ENCODE results near the gene SORT1.

Gene SORT1

DNA sequence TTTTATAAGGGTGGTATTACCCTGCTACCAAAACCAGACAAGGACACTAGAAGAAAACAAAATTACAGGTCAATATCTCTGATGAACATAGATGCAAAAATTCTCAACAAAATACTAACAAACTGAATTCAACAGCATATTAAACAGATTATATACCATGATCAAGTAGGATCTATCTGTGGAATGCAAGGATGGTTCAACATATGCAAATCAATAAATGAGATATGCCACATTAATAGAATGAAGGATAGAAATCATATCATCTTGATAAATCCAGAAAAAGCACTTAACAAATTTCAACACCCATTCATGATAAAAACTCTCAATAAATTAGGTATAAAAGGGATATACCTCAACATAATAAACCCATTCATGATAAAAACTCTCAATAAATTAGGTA is 66.6 kb downstream of the SORT1 start:
- TF ChIP-seq, protein P1, sequence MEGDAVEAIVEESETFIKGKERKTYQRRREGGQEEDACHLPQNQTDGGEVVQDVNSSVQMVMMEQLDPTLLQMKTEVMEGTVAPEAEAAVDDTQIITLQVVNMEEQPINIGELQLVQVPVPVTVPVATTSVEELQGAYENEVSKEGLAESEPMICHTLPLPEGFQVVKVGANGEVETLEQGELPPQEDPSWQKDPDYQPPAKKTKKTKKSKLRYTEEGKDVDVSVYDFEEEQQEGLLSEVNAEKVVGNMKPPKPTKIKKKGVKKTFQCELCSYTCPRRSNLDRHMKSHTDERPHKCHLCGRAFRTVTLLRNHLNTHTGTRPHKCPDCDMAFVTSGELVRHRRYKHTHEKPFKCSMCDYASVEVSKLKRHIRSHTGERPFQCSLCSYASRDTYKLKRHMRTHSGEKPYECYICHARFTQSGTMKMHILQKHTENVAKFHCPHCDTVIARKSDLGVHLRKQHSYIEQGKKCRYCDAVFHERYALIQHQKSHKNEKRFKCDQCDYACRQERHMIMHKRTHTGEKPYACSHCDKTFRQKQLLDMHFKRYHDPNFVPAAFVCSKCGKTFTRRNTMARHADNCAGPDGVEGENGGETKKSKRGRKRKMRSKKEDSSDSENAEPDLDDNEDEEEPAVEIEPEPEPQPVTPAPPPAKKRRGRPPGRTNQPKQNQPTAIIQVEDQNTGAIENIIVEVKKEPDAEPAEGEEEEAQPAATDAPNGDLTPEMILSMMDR (IDR thresholded peaks at IDR 0.05): no peak
- Histone ChIP-seq H3K4me3 (ENCODE audit: low read depth in 1 of 2, low read length in 1 of 2) (no peak overlapping the region), H3K27ac (no peak overlapping the region)

DNA sequence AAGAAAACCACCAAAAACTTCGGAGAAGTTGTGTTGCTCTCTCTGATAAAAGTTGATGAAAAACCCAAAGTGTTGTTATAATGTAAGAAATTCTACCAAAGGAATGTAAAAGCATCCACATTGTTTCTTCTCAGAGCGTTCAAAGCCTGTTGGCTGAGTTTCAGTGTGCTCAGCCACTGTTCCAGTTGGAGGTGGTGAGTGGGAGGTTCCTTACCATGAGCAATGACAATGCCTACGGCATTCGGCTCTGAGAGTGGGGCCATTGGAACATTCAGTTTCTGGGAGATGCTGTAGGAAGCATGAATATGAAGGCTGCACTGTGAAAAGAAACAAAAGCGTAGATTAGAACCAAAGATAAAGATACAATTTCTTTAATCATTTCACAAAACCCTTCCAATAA is 70.4 kb downstream of the SORT1 start:
- TF ChIP-seq, protein P1 (IDR thresholded peaks at IDR 0.05): no peak
- no peak overlapping the region for H3K4me3 ChIP-seq (ENCODE audit: low read depth in 1 of 2, low read length in 1 of 2)
- H3K36me3 ChIP-seq: peaks cover 87% of the 10 kb centered on the region
- no peak overlapping the region for H3K27ac ChIP-seq
- H3K4me1 ChIP-seq (ENCODE audit: control insufficient read depth in 1 of 2, insufficient read depth in 1 of 2, low read depth in 1 of 2, low read length in 1 of 2): no peaks in the 10 kb centered on the region
- H3K9me3 ChIP-seq: peaks cover 5% of the 10 kb centered on the region
- no peaks in the 10 kb centered on the region for H3K27me3 ChIP-seq

More for the DNA sequence above, 66.6 kb downstream of the SORT1 start:
- H3K4me1 ChIP-seq (ENCODE audit: control insufficient read depth in 1 of 2, insufficient read depth in 1 of 2, low read depth in 1 of 2, low read length in 1 of 2): no peaks in the 10 kb centered on the region
- H3K9me3 ChIP-seq: peaks cover 5% of the 10 kb centered on the region
- no peaks in the 10 kb centered on the region for H3K27me3 ChIP-seq
- peaks cover 84% of the 10 kb centered on the region for H3K36me3 ChIP-seq

DNA sequence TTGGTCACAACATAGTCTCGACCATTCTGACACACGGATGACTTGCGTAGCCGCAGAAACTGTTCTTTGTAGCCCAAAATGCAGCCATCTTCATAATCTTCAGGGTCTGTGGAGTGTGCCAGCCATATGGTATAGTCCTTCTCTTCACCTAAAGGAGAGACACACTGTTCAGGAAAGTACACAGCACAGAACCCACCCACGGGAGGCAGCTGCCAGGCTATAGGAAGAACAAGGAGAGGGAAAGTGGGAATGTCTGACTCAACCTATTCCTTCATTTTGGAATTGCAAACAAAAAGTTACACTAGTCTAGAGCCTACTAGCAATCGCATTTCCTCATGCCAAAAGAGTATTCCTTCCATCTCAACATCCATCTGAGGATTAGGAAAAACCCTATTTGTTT is 74.7 kb downstream of the SORT1 start:
- Histone ChIP-seq H3K4me3 (ENCODE audit: low read depth in 1 of 2, low read length in 1 of 2) (no peak overlapping the region), H3K36me3 (peaks cover 98% of the 10 kb centered on the region), H3K4me1 (ENCODE audit: control insufficient read depth in 1 of 2, insufficient read depth in 1 of 2, low read depth in 1 of 2, low read length in 1 of 2) (no peaks in the 10 kb centered on the region), H3K27me3 (no peaks in the 10 kb centered on the region), H3K9me3 (no peaks in the 10 kb centered on the region), H3K27ac (no peak overlapping the region)
- TF ChIP-seq, protein P1 (IDR thresholded peaks at IDR 0.05): no peak

DNA sequence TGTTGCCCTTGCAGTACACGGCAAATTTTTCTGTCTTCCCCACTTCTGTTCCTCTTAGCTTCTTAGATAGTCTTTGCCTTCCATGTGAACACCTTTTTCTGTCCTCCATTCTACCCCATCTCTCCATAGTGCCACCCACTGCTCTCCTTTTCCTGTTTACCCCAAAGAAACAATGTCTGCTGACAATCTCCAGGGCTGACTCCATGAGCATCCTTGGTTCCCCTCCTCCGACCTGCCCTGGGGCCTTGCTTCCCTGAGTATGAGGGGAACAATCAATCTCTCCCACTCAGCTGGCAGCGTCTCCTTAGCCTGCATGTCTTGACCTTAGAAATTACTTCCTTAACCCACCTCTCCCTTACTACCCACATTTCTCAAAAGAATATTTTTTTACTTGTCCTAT is 78.6 kb downstream of the SORT1 start:
- H3K4me3 ChIP-seq (ENCODE audit: low read depth in 1 of 2, low read length in 1 of 2): no peak overlapping the region
- no peak overlapping the region for H3K27ac ChIP-seq
- H3K4me1 ChIP-seq (ENCODE audit: control insufficient read depth in 1 of 2, insufficient read depth in 1 of 2, low read depth in 1 of 2, low read length in 1 of 2): no peaks in the 10 kb centered on the region
- peaks cover 100% of the 10 kb centered on the region for H3K36me3 ChIP-seq
- TF ChIP-seq, protein P1 (IDR thresholded peaks at IDR 0.05): no peak
- no peaks in the 10 kb centered on the region for H3K9me3 ChIP-seq
- H3K27me3 ChIP-seq: no peaks in the 10 kb centered on the region

DNA sequence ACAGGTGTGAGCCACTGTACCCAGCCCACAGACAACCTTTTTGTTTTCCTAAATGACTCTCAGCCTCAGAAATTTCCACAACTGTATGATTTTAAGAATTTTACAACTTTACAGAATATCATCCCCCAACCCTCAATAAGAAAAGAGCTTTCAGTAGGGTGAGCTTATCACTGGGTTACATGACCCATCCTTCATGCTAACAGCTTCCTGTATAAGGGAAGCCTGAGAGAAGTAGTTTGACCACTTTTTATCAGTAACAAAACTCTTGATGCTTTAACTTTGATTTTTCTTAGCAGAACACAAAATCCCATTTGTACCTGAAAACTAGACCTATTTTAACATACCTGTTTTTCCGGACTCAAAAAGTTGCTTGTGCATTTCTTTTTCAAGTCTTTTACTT is 81.2 kb downstream of the SORT1 start:
- Histone ChIP-seq H3K36me3 (peaks cover 98% of the 10 kb centered on the region), H3K4me3 (ENCODE audit: low read depth in 1 of 2, low read length in 1 of 2) (no peak overlapping the region), H3K27me3 (no peaks in the 10 kb centered on the region), H3K4me1 (ENCODE audit: control insufficient read depth in 1 of 2, insufficient read depth in 1 of 2, low read depth in 1 of 2, low read length in 1 of 2) (no peaks in the 10 kb centered on the region), H3K27ac (no peak overlapping the region), H3K9me3 (no peaks in the 10 kb centered on the region)
- TF ChIP-seq, protein P1 (IDR thresholded peaks at IDR 0.05): no peak

DNA sequence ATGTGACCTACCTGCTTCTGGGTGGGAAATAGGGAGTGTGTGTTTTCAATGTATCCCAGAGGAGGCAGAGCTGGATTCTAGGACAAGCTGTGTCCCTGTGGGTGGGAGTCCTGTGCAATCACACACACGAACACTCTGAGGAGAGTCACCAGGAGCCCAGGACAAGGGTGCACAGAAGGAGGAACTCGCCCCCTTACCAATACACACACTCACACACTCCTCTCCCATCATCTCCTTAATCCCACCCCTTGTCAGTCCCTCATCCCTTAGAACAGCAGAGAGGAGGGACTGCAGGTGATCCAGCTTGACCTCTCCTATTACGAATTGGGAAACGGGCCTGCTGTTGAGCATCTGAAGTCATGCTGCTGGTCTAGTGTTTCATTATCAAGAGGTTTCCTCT is 82.4 kb downstream of the SORT1 start:
- no peaks in the 10 kb centered on the region for H3K9me3 ChIP-seq
- H3K27me3 ChIP-seq: no peaks in the 10 kb centered on the region
- H3K4me3 ChIP-seq (ENCODE audit: low read depth in 1 of 2, low read length in 1 of 2): no peak overlapping the region
- no peak overlapping the region for H3K27ac ChIP-seq
- TF ChIP-seq, protein P1 (IDR thresholded peaks at IDR 0.05): no peak
- H3K36me3 ChIP-seq: peaks cover 98% of the 10 kb centered on the region
- H3K4me1 ChIP-seq (ENCODE audit: control insufficient read depth in 1 of 2, insufficient read depth in 1 of 2, low read depth in 1 of 2, low read length in 1 of 2): no peaks in the 10 kb centered on the region
